ENCODE results near the gene ST3GAL2.
"Not testable (repeated sequence)": the region's sequence is repeated elsewhere in the genome, so short reads cannot be mapped to it uniquely, and the experiment has no call there.

Gene ST3GAL2

GRCh38 chr16:70375636-70376611 is 63.0 kb downstream of the ST3GAL2 start:
- H3K4me3 ChIP-seq (replicated peaks in 1 of 2; ENCODE audit: low read depth in 2 of 2, low read length in 2 of 2) = no peak overlapping the region
- DNase-seq (ENCODE audit: low read depth in 2 of 2) = no peak
- no peak for TF ChIP-seq CTCF (IDR thresholded peaks at IDR 0.05; ENCODE audit: low read depth, low read length)

- no peak overlapping the region for H3K4me3 ChIP-seq (replicated peaks in 1 of 2; ENCODE audit: low read depth in 2 of 2, low read length in 2 of 2)
- DNase-seq (ENCODE audit: low read depth in 2 of 2) = no peak
- no peak for TF ChIP-seq CTCF (IDR thresholded peaks at IDR 0.05; ENCODE audit: low read depth, low read length)
Measured at GRCh38 chr16:70374213-70374612, 64.7 kb downstream of the ST3GAL2 start.

GRCh38 chr16:70372921-70373728 is 65.8 kb downstream of the ST3GAL2 start:
- DNase-seq (ENCODE audit: low read depth in 2 of 2) = no peak
- TF ChIP-seq CTCF (IDR thresholded peaks at IDR 0.05; ENCODE audit: low read depth, low read length) = no peak
- no peak overlapping the region for H3K4me3 ChIP-seq (replicated peaks in 1 of 2; ENCODE audit: low read depth in 2 of 2, low read length in 2 of 2)

- no peak overlapping the region for H3K4me3 ChIP-seq (replicated peaks in 1 of 2; ENCODE audit: low read depth in 2 of 2, low read length in 2 of 2)
- DNase-seq (ENCODE audit: low read depth in 2 of 2) = no peak
- no peak for TF ChIP-seq CTCF (IDR thresholded peaks at IDR 0.05; ENCODE audit: low read depth, low read length)
Measured at GRCh38 chr16:70370924-70371323, 68.0 kb downstream of the ST3GAL2 start.

- H3K4me3 ChIP-seq (replicated peaks in 1 of 2; ENCODE audit: low read depth in 2 of 2, low read length in 2 of 2) = not testable (repeated sequence)
- peak; percentile 64 for TF ChIP-seq CTCF (IDR thresholded peaks at IDR 0.05; ENCODE audit: low read depth, low read length)
- DNase-seq (ENCODE audit: low read depth in 2 of 2) = peak; percentile 45 to 51
Measured at GRCh38 chr16:70370145-70370544, 68.8 kb downstream of the ST3GAL2 start.

- TF ChIP-seq CTCF (IDR thresholded peaks at IDR 0.05; ENCODE audit: low read depth, low read length) = no peak
- H3K4me3 ChIP-seq (replicated peaks in 1 of 2; ENCODE audit: low read depth in 2 of 2, low read length in 2 of 2) = no peak overlapping the region
- no peak for DNase-seq (ENCODE audit: low read depth in 2 of 2)
Measured at GRCh38 chr16:70364399-70364798, 74.5 kb downstream of the ST3GAL2 start.

Measured in cardiac fibroblast (primary cell).